K562 (cell line): Measurements from ENCODE around the gene AMZ1.

ENCODE experiments used
- CBFB ChIP-seq: sonication (generic); formaldehyde crosslinking; IDR thresholded peaks from 2 replicates; pipeline ENCODE4 v1.4.0; 2020; ENCODE audit warnings: mild to moderate bottlenecking, missing genetic modification reagents
- CEBPB ChIP-seq: fragments of 450-650 bp; IDR thresholded peaks from 2 replicates; pipeline ENCODE4 v1.6.1; 2016; ENCODE audit warnings: missing genetic modification characterization, missing compliant biosample characterization
- CTBP1 ChIP-seq: fragments of 450-650 bp; IDR thresholded peaks from 2 replicates; pipeline ENCODE4 v1.6.1; 2016; ENCODE audit warnings: borderline replicate concordance
- GATA2 ChIP-seq: sonication (generic); formaldehyde crosslinking; IDR thresholded peaks from 2 replicates; pipeline ENCODE4 v1.4.0; 2020; ENCODE audit warnings: mild to moderate bottlenecking, missing genetic modification reagents
- PCBP1 ChIP-seq: fragments of 200-400 bp; formaldehyde crosslinking; IDR thresholded peaks from 2 replicates; pipeline ENCODE4 v1.6.1; 2018; ENCODE audit warnings: mild to moderate bottlenecking, low read depth, low read length; ENCODE audit not compliant: poor library complexity, severe bottlenecking
- POLR2A ChIP-seq: fragments of 450-650 bp; conservative IDR thresholded peaks from 2 replicates; pipeline ENCODE4 v1.6.1; 2016
- SPI1 ChIP-seq: IDR thresholded peaks from 2 replicates; pipeline ENCODE4 v1.6.1; 2011; ENCODE audit warnings: low read depth, low read length, control low read depth, borderline replicate concordance
- ZFP30 ChIP-seq: fragments of 250-450 bp; sonication (Bioruptor Pico); IDR thresholded peaks from 2 replicates; pipeline ENCODE4 v1.8.0; 2022; ENCODE audit warnings: moderate library complexity, mild to moderate bottlenecking, inconsistent platforms, borderline replicate concordance

GRCh38 chr7:2708041-2708440 is 20.0 kb downstream of the AMZ1 start:
- no peak for TF ChIP-seq GATA2
- no peak for TF ChIP-seq CTBP1
- TF ChIP-seq SPI1 = no peak
- TF ChIP-seq CBFB (CRISPR knock-in tag) = no peak
- TF ChIP-seq POLR2A = no peak
- TF ChIP-seq PCBP1 = no peak
- no peak for TF ChIP-seq CEBPB (tag)
- TF ChIP-seq ZFP30 (CRISPR knock-in tag) = no peak
